ENCODE measurements around the gene NAB2. TPM values are rescaled to one million over a fixed set of nuclear protein-coding genes. Genes with fewer than 3 reads are reported as not detected.

NAB2 gene
- total RNA-seq, 1 donor from 2014 or later = 30.7 TPM

GRCh38 chr12:57142121-57142520 is 53.2 kb downstream of the NAB2 start:
- Mint-ChIP-seq H3K27me3 (ENCODE audit: low read depth) (no peaks in the 10 kb centered on the region), H3K9me3 (ENCODE audit: low read depth) (no peaks in the 10 kb centered on the region), H3K4me3 (ENCODE audit: unreplicated experiment) (no peak overlapping the region), H3K36me3 (ENCODE audit: low read depth) (peaks cover 56% of the 10 kb centered on the region), H3K4me1 (ENCODE audit: low read depth) (peaks cover 66% of the 10 kb centered on the region), H3K27ac (ENCODE audit: unreplicated experiment) (peak overlapping the region; percentile 76)
- no peak for DNase-seq (ENCODE audit: low spot score)
- TF ChIP-seq CTCF (IDR thresholded peaks at IDR 0.05) = no peak

DNA sequence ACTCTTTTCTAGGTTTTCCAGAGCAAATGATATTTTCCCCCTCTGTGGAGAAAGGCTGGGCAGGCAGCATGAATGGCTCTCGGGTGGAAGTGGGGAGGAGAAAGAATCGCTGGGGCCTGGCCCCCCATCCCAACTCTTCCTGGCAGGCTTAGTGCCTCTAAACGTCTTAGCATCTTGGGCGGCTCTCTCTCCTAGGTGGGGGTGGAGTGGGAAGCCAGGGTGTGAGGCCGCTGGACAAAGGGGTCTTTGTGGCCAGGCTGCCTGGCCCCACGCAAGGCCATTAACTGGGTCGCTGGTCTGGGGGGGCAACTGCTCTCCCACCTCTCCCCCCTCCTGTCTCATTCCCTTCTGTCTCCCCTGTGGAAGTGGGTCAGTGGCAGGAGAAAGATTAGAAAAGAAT is 53.8 kb downstream of the NAB2 start:
- Mint-ChIP-seq H3K4me1 (ENCODE audit: low read depth) (peaks cover 67% of the 10 kb centered on the region), H3K27me3 (ENCODE audit: low read depth) (no peaks in the 10 kb centered on the region), H3K36me3 (ENCODE audit: low read depth) (peaks cover 59% of the 10 kb centered on the region), H3K27ac (ENCODE audit: unreplicated experiment) (peak overlapping the region; percentile 61), H3K9me3 (ENCODE audit: low read depth) (no peaks in the 10 kb centered on the region), H3K4me3 (ENCODE audit: unreplicated experiment) (no peak overlapping the region)
- no peak for TF ChIP-seq CTCF (IDR thresholded peaks at IDR 0.05)
- no peak for DNase-seq (ENCODE audit: low spot score)

- DNase-seq (ENCODE audit: low spot score) = no peak
- peaks cover 59% of the 10 kb centered on the region for H3K36me3 Mint-ChIP-seq (ENCODE audit: low read depth)
- TF ChIP-seq CTCF (IDR thresholded peaks at IDR 0.05) = no peak
- H3K27ac Mint-ChIP-seq (ENCODE audit: unreplicated experiment) = peak overlapping the region; percentile 61
- no peaks in the 10 kb centered on the region for H3K27me3 Mint-ChIP-seq (ENCODE audit: low read depth)
- H3K9me3 Mint-ChIP-seq (ENCODE audit: low read depth) = no peaks in the 10 kb centered on the region
- peaks cover 67% of the 10 kb centered on the region for H3K4me1 Mint-ChIP-seq (ENCODE audit: low read depth)
- no peak overlapping the region for H3K4me3 Mint-ChIP-seq (ENCODE audit: unreplicated experiment)
Measured at GRCh38 chr12:57143454-57143853, 54.5 kb downstream of the NAB2 start.

Other genes with a start within 250 kb of the NAB2 start
- gene SDR9C7, start 154.7 kb upstream of the NAB2 start, total RNA-seq = not detected in 3 replicates
- 0.10 TPM in 1 of 3 replicates, not detected in the others for gene RDH16, start 131.5 kb upstream of the NAB2 start, total RNA-seq
- 5.8 to 6.1 TPM (median 6.0 TPM) in 3 replicates for gene ZBTB39, start 82.6 kb upstream of the NAB2 start, total RNA-seq
- not detected in 3 replicates for gene TAC3, start 72.6 kb upstream of the NAB2 start, total RNA-seq
- gene MYO1A, start 39.0 kb upstream of the NAB2 start, total RNA-seq = 0.48 TPM in 1 of 3 replicates, not detected in the others
- 11.7 to 14.7 TPM (median 12.9 TPM) in 3 replicates for gene NEMP1, start 10.3 kb upstream of the NAB2 start, total RNA-seq
- gene STAT6, start 22.2 kb downstream of the NAB2 start, total RNA-seq = 89.4 to 101 TPM (median 94.2 TPM) in 3 replicates
- gene LRP1, start 39.4 kb downstream of the NAB2 start, total RNA-seq = 448 to 583 TPM (median 463 TPM) in 3 replicates
- gene LRP1-AS, start 58.5 kb downstream of the NAB2 start, total RNA-seq = not detected in 3 replicates
- 75.4 to 85.4 TPM (median 82.8 TPM) in 3 replicates for gene NXPH4, start 127.7 kb downstream of the NAB2 start, total RNA-seq
- 112 to 292 TPM (median 291 TPM) in 3 replicates for gene SHMT2, start 140.6 kb downstream of the NAB2 start, total RNA-seq
- 1.1 to 2.8 TPM (median 1.3 TPM) in 3 replicates for gene STAC3, start 162.1 kb downstream of the NAB2 start, total RNA-seq